GM21717 (cell line): ENCODE results near the gene HSPB6.
A peak's percentile ranks its signal among the peaks of the same experiment; 100 is the strongest.

Experiments
- ATAC-seq: cut with Tn5 transposase; IDR thresholded peaks from one replicate; pipeline ENCODE4 v1.9.1; 2021; ENCODE audit warnings: mild to moderate bottlenecking, moderate library complexity; ENCODE audit not compliant: unreplicated experiment

Gene HSPB6

DNA sequence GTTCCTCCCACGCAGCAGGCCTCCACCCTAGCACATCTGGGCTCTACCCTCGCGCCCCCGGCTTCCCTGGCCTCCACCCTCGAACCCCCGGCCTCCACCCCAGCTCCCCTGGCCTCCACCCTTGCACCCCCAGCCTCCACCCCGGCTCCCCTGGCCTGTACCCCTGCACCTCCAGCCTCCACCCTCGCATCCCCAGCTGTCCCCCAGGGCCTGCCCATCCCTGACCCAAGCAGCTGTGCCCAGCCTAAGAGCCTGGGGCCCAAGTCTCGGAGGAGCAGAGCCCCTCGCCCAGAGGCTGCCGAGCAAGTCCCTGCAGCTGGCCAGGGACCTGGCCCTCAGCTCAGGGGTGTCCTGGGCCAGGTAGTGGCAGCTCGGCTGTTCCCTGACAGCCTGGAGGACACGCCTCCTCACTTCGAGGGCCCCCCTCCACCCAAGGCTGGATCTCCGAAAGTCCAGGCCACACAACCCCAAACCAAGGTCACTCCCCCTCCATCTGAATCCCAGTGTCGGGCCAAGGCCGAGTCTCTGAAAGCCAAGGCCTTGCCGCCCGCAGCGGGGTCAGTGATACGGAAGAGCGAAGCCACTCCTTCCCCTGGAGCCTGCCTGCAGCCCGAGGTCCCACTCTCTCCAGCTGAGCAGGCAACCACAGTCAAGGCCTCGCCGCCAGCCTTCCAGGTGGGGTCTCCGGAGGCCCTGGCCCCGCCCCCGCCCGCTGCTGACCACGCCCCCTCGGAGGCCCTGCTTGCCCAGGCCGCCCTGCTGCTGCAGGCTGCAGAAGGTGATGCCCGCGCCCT, 10.7 kb upstream of the HSPB6 start:
- no peak for ATAC-seq

DNA sequence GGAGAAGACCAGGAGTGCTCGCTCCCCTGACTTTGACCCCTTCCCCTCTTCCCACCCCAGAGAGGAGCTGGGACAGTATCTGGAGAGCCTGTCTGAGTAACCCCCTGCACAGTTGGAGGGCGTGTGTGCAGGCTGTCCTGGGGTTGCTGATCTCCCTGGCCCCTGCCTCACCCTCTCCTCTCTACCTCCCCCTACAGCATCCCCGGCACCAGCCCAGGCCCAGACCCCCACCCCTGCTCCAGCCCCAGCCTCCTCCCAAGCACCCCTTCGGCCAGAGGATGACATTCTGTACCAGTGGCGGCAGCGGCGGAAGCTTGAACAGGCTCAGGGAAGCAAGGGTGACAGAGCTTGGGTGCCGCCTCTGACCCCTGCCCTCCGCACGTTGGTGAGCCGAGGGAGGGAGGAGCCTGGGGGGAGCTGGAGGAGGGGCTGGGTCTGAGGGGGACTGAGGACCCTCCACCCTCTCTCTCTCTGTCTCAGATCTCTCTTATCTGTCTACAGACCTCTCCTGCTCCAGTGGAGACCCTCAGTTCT, 9.8 kb upstream of the HSPB6 start:
- no peak for ATAC-seq

DNA sequence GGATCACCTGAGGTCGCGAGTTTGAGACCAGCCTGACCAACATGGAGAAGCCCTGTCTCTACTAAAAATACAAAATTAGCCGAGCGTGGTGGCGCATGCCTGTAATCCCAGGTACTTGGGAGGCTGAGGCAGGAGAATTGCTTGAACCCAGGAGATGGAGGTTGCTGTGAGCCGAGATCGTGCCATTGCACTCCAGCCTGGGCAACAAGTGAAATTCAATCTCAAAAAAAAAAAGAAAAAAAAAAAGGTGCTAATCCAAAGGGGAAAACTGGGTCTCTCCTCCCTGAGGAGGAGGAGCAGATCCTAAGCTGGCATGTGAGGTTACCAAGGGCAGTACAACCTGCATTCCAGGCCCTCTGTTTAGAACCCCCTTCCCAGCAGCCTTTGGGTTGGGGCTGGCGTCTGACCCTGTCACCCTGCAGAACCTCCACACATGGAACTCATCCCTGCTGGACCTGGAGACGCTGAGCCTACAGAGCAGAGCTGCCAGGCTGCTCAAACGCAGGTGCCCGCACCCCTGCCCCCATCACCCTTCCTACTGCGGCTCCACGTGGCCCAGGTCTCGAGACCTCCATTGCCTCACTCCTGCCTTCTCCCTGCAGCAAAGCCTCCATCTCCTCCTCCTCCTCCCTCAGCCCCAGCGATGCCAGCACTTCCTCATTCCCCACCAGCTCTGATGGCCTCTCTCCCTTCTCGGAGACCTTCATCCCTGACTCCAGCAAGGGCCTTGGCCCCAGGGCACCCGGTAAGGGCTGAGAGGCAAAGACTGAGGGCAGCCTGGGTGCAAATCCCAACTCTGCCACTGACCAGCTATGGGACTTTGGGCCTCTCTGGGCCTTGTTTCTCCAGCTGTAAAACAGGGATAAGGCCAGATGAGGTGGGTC, 7.8 kb upstream of the HSPB6 start:
- no peak for ATAC-seq

DNA sequence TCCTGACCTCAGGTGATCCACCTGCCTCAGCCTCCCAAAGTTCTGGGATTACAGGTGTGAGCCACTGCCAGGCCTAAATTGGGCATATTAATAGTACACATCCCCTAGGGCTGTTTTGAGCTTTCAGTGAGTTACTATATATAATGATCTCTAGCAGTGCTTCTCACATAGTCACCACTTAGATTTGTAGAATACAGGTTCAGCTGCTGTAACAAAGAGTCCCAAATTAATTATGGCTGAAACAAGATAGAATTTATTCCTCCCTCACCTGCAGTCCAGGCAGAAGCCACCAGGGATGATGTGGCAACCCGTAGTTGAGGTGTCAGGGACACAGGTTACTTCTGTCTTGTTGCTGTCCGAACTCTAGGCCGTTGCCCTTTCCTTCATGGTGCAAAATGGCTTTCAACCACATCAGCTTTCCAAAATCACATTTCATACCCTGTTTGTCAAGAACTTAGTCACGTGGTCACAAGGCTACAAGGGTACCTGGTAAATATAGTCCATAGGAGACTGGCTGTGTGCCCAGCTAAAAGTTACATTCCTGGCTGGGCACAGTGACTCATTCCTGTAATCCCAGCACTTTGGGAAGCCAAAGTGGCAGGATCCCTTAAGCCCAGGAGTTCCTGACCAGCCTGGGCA, 4.0 kb upstream of the HSPB6 start:
- ATAC-seq, result no peak

DNA sequence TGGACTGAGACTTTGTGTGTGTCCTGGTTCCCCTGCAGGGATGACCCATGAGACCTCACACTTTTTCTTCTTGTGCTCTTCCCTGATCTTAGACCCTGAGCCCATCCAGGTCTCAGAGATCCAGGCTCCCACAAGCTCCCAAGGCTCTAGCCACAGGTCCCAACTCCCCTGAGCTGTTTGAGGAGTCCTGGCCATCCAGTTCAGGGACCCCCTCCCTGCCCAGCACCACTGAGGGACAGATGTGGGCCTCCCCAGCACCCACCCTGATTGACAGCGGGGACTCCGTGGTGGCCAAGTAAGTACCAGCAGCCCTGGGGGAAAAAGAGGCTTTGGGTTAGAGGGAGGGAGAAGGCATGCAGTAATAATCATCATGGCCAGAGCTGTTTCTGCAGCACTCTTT, 2.9 kb upstream of the HSPB6 start:
- ATAC-seq, result no peak

DNA sequence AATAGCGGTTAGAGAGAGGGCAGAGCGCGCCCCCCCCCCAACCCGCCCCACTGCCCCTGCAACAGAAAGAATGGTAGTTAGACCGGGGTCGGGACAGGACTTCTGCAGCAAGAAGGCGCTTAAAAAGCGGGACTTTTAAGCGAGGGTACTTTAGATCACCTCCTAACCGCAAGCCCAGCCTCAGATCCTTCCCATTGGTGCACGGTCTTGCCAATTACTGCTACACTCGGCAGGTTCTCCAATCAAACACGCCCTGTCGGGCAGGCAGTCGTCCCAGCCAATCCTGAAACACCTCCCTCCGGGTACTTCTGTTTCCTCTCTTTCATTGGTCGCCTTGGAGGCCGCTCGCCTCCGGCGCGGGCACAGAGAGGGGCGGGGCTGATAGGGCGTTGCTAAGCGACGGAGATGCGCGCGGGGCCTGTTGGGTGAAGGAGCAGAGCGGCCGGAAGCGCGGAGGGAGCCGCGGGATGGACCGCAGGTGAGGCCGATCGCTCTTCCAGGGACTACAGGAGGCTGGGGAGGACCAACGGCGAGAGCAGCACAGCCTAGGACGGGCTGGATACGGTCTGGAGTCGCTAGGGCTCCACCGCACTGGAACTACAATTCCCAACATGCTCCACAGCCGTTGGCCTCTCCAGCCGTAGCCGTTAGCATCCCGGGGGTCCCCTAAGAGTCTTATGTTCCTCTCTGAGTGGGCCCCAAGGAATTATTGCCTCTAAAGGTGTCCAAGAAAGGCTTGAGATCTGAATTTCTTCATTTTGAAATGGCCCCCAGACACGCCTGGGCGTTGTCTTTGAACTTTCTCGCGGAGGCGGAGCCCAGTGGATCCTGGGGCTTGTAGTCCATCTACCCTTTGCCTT, 1.1 kb upstream of the HSPB6 start, which contains the start of gene PROSER3:
Gene PROSER3 (plus strand): TSS at position 428 of the 860 bp plus-strand sequence. CDS start 40 bp downstream, at position 468.
- ATAC-seq, result peak; percentile 84

DNA sequence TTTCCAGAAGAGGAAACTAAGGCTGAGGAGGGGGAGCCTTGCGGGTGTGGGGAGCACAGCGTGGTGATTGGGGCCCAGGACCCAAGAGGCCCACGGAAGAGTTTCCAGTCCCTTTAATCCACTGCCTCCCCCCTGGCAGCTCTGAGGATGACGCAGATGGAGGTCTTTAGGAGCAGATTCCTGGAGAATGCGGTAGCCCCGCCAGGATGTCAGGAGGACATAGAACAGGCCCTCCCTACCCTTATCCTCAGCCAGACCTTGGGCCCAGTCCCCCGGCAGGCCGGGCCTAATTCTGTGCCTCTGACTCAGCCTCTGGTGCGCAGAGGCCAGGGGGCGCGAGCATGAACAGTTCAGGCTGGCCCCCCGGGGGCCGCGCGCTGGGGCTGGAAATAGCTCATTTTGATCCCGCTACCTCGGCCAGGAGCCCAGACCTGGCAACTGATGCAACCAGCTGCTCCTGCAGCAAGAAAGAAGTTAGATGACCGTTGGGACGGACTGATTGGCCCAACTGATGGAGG, 461 bp upstream of the HSPB6 start:
- ATAC-seq, result peak; percentile 5

DNA sequence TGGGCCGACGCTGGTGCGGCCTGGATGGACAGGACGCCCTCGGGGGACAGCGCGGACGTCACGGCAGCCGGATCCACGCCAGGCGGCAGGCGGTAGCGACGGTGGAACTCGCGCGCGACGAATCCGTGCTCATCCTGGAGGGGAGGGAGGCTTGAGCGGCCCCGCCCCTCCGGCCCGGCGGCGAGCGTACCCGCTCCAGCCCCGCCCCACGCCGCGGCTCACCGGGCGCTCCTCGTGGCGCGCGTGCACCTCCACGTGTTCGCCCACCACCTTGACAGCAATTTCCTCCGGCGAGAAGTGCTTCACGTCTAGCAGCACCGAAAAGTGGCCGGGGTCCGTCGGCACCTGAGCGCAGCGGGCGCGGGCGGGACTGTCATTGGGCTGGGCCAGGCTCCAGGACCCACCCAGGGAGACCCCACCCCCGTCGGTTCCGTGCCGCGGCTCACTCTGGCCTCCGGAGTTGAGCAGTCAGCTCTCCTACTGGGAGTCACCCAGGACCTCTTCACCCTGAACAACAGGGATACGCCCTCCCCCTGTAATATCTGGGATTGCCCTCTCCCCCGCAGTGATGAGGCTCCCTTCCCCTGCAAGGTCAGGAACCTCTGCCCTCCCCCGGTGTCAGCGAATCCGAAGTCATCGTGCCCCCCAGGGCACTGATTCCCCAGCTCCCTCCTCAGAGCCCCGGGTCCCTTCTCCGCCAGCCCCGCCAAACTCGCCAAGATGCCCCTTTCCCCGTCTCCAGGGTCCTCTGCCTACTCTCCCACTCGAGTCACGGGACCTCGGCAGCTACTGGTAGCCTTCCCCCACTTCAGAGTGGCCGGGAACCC, 1.1 kb downstream of the HSPB6 start:
- no peak for ATAC-seq

DNA sequence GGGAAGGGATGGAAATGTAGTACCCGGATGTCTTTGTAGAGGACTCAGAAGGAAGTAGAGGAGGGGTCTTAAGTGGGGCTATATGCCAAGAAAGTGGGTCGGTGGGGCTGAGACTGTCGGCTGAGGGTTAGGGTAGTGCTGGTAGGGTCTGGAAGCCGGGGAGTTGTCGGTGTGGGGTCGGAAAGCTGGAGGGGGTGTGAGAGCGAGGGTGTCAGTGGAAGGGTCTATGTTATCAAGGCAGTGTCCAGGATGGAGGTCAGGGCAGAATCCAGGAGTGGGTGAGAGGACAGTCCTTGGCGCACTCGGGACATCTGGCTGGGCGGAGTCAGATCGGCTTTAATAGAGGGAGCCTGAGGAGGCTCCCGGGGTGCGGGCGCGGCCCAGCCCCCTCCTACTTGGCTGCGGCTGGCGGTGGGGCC, 1.7 kb downstream of the HSPB6 start:
- no peak for ATAC-seq

DNA sequence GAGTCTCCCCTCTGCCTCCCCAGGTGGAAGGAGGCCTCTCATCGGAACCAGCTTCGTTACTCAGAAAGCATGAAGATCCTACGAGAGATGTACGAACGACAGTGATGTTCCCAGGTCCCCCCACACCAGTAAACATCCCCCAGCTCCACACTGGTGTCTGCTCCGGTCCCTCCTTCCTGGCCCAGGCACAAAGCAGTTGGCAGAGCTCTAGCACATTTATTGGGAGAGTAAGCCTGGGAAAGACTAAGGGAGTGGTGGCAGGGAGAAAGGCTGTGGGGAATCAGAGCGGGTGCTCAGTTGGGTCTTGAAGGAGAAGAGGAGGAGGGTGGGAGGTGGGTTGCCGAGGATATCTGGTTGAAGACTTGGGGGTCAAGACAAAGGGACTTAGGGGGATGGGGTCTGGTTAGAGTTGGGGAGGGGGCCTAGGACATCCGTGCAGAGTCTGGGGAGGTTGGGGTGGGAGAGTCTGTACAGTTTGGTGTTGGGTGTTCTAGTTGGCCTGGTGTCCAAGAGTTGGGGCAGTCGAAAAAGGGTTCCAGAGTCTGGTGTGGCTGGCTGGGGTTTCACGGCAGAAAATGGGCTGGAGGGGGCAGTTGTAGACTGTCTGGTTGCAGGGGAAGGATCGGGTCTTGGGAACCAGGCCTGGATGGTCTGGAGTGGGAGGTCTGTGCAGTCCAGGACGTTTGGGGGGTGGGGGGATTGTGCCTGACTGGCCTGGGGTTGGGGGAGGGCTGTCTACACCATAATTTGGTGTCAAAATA, 2.3 kb downstream of the HSPB6 start:
- ATAC-seq, result no peak

DNA sequence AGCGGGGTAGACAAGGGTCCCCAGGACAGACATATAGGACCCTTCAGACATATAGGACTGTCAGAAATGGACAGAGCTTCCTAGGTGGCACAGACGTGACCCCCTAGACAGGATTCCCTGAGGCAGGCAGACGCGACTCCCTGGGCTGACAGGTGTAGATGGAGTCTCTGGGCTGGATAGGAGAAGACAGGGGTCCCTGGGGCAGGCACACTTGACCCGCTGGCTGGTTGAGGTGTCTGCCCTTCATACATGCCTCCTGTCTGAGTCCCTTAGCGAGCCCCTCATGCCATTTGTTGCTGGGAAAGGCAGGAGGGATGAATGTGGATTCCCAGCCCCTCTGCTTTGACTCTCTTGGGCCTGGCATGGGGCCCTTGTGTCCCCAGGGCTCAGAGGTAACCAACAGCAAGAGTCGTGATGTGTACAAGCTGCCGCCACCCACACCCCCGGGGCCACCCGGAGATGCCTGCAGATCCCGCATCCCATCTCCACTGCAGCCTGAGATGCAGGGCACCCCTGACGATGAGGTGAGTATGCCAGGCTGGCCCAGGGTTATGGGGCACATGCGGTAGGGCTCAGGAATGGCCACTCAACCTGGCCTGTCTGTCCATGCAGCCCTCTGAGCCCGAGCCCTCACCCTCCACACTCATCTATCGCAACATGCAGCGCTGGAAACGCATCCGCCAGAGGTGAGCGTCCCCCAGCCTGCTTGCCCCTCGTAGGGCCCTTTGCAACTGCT, 3.0 kb downstream of the HSPB6 start:
- ATAC-seq, result no peak

DNA sequence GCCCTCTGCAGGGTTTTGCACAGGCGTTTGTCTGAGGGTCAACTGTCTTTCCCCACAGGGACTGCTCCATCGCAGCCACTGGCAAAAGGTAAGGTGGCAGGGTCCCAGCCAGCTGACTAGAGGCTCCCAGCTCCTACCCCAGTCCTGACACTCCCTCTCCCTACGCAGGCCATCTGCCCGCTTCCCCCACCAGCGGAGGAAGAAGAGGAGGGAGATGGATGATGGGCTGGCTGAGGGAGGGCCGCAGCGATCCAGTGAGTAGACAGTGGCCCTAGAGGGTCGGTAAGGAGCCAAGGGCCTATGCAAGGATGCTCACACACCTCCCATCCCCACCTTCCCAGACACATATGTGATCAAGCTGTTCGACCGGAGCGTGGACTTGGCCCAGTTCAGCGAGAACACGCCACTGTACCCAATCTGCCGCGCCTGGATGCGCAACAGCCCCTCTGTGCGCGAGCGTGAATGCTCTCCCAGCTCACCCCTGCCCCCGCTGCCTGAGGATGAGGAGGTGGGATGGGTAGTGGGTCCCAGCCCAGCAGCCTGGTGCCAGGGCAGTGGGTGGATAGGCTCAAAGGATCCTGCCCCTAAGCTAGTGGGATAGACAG, 4.0 kb downstream of the HSPB6 start:
- ATAC-seq, result no peak

DNA sequence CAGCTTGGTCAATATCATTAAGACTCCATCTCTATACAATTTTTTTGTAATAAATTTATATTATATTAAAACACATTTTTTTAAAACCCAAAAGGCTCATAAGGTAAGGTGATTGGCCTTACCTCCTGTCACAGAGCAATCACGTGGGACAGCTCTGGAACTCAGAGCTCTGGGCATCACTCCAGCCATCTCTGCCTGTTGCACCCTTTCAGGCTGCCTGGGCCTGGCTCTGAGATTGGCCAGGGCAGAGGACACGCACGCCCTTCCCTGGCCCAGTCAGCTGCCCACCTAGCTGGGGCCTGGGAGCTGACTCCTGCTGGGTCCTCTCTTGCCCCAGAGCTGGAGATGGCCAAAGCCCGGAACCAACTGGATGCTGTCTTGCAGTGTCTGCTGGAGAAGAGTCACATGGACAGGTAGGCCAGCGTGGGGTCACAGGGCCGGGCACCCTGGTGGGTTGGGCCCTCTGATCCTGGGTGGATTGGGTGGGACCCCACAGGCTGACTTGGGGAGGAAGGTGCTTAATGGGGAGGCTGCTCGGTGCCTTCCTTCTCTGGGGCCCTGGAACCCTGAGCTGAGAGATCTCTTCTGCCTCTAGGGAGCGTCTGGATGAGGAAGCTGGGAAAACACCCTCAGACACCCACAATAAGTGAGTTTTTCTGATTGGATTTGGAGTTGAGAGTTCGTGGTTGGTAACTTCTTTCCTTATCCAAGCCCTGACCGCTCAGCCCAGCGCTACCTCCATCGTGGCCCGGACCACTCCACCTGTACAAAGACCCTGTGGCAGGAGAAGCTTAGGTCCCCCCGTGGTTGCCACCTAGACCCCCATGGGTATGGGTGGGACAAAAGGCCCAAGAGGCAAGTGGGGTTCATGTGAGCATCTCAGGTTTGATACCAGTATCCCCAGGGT, 4.7 kb downstream of the HSPB6 start:
- ATAC-seq, result no peak

DNA sequence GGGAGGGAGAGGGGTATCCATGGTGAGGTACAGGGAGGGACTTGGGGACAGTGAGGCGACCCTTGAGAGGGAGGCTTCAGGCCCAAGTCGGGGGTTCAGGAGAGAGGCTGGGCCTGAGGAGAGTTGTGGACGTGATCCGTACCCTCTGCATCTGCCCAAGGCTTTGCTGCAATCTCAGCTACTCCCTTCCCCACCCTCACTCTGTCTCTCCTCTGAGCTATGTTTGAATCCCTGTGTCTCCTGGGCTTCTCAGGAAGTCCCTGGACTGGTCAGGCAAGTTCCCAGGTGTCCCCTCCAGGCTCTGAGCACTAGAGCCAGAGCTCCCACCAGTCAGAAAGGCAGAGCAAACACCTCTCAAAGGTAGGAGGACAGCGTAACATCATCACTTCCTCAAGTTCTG, 6.7 kb downstream of the HSPB6 start:
- ATAC-seq, result no peak

DNA sequence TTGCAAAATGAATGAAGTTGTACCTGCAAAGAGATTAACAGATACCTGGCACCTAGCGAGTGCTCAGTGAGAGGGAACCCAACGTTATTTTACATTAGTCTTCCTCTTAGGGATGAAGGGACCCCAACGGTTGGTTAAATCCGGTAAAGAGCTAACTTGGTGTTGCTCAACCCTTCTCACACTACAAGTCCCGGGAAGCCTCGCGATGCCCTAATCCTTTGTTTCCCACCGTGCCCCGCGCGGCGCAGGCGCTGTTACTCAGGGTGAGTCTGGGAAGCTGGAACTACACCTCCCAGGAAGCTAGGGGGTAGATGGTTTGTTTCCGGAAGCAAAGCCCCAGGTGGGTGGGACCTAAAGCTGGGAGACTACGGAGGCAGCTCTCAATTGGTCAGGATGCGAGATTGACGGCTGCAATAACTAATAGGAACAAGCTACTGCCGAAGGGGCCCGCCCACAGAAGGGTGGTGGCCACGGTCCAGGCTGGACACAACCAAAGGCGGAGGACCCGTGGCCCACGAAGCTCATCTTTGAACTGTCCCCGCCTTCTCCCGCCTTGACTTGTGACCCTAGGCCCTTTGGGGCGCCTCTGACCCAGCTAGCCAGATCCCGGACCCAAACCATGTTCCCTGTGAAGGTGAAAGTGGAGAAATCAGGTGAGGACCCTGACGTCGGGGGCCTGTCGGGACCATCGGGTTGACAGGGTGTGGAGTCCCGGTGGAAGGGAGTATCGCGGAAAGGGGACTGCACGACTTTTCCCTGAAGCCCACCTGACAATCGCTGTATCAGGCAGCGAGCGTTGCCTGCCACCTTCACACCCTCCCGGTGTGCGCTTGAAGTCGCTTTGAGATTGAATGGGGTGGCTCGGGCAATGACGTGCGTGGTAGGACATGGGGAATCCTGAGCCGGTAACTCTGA, 8.5 kb downstream of the HSPB6 start, which contains the start of gene LIN37:
Gene LIN37 (plus strand): TSS at position 471 of the 915 bp plus-strand sequence. CDS start 149 bp downstream, at position 620.
- ATAC-seq, result peak; percentile 53
